ENCODE measurements around the gene MALRD1. TPM values are rescaled to one million over a fixed set of nuclear protein-coding genes. Genes with fewer than 3 reads are reported as not detected.

Gene MALRD1
- total and polyA plus RNA-seq, 2 donors from 2014 or later = 2.0 to 2.4 TPM

GRCh38 chr10:19783721-19784120, 735.1 kb downstream of the MALRD1 start:
- Histone ChIP-seq H3K36me3 (ENCODE audit: control insufficient read depth in 2 of 3, insufficient read depth in 3 of 3, low read length in 3 of 3) (no peaks in the 10 kb centered on the region), H3K9me3 (ENCODE audit: control insufficient read depth in 2 of 3, insufficient read depth in 1 of 3, low read length in 3 of 3) (no peaks in the 10 kb centered on the region), H3K4me1 (ENCODE audit: control insufficient read depth in 2 of 3, insufficient read depth in 2 of 3, low read depth in 1 of 3, low read length in 3 of 3) (no peaks in the 10 kb centered on the region), H3K27me3 (ENCODE audit: control insufficient read depth, insufficient read depth, low read length) (no peaks in the 10 kb centered on the region), H3K4me3 (ENCODE audit: low read length in 3 of 3) (no peak overlapping the region), H3K27ac (ENCODE audit: low read depth in 2 of 2, low read length in 2 of 2) (no peak overlapping the region), H3K9ac (ENCODE audit: low read length in 3 of 3) (no peak overlapping the region)
- intact Hi-C loops (cut with DNase I) = no loop called here
- no peak for DNase-seq
- FAIRE-seq = no peak
- no peak for TF ChIP-seq CTCF (IDR thresholded peaks at IDR 0.05; ENCODE audit: borderline replicate concordance, extremely low read depth, insufficient read depth)

Measured in kidney (tissue), 14 donors.